NB4 (cell line): ENCODE data around the gene PTGIS.

Experiments
- MYC ChIP-seq: IDR thresholded peaks from 2 replicates; pipeline ENCODE4 v1.6.1; 2011; ENCODE audit warnings: low read depth, low read length
- POLR2A ChIP-seq: IDR thresholded peaks from 2 replicates; pipeline ENCODE4 v1.6.1; 2011; ENCODE audit warnings: mild to moderate bottlenecking; ENCODE audit not compliant: insufficient read length; ENCODE audit errors: extremely low read depth
- TF ChIP-seq, protein P1 (sequence below): IDR thresholded peaks from one replicate; pipeline ENCODE4 v1.5.1; 2012; ENCODE audit warnings: low read depth, low read length
- TF ChIP-seq, protein P2 (sequence below): IDR thresholded peaks from 2 replicates; pipeline ENCODE4 v1.6.1; 2011; ENCODE audit warnings: low read depth, low read length

GRCh38 chr20:49570161-49570827 lies 2.4 kb upstream of the PTGIS start:
- TF ChIP-seq, protein P1, sequence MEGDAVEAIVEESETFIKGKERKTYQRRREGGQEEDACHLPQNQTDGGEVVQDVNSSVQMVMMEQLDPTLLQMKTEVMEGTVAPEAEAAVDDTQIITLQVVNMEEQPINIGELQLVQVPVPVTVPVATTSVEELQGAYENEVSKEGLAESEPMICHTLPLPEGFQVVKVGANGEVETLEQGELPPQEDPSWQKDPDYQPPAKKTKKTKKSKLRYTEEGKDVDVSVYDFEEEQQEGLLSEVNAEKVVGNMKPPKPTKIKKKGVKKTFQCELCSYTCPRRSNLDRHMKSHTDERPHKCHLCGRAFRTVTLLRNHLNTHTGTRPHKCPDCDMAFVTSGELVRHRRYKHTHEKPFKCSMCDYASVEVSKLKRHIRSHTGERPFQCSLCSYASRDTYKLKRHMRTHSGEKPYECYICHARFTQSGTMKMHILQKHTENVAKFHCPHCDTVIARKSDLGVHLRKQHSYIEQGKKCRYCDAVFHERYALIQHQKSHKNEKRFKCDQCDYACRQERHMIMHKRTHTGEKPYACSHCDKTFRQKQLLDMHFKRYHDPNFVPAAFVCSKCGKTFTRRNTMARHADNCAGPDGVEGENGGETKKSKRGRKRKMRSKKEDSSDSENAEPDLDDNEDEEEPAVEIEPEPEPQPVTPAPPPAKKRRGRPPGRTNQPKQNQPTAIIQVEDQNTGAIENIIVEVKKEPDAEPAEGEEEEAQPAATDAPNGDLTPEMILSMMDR, result no peak
- TF ChIP-seq POLR2A (no peak), MYC (no peak)
- TF ChIP-seq, protein P2, sequence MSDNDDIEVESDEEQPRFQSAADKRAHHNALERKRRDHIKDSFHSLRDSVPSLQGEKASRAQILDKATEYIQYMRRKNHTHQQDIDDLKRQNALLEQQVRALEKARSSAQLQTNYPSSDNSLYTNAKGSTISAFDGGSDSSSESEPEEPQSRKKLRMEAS, result no peak
